ENCODE results near the gene SBNO1.
"Not testable (repeated sequence)": the region's sequence is repeated elsewhere in the genome, so short reads cannot be mapped to it uniquely, and the experiment has no call there.

SBNO1 gene

DNA sequence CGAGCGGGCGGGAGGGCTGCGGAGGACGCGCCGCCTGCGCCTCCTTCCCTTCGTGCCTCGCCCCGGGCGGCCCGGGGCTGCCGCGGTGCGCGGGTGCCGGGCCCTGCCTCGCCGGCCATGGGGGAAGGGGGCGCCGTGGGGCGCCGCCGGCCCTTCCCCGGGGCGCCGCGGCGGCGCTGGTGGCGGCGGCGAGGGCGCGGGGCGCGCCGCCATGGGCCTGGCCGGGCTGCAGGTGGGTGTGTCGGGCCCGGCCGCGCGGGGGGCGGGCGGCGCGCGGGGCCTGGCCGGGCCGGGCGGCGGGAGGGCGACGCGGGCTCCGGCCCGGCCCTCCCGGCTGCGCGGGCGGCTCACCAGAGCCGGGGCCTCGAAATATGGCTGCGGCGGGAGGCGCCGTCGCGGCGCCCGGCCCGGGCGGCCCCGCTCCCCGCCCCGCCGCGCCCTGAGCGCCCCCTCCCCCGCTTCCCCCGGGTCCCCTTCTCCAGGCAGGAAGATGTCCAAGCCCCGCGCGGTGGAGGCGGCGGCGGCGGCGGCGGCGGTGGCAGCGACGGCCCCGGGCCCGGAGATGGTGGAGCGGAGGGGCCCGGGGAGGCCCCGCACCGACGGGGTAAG lies 24.4 kb upstream of the SBNO1 start:
- DNase-seq (ENCODE audit: low spot score) = no peak

DNA sequence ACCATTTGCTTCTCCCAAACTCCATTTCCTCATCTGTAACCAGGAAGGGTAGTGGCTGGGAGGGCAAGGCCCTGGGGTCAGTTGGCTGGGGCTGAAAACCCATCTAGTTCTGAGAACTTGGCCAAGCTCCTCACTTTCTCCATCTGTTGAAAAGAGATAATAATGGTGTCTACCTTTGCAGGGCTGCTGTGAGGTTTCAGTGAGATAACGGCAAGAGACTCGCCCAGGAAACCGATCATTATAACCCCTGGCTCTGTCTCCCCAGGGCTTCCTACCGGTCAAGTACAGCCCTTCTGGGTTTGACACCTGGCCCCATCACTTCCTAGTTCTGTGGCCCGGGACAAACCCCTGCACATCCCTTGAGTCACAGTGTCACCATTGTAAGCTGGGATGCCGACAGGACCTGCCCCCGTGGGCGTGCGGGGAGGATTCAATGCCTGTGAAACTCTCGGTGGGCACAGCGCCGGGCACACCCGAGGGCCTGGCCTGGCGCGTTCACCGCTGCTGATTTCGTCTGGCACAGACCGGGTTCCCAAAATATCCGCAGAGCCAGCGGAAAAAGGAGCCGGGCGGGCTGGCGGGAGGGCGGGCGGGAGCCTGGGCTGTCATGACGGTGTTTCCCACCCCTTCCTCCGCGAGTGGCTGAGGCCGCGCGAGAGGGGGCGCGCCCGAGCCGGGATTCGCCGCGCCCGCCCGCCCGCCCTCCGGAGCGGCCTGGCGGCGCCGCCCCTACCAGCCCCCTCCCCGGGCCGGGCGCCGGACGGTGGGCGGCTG lies 23.7 kb upstream of the SBNO1 start:
- peak; percentile 71 for DNase-seq (ENCODE audit: low spot score)

DNA sequence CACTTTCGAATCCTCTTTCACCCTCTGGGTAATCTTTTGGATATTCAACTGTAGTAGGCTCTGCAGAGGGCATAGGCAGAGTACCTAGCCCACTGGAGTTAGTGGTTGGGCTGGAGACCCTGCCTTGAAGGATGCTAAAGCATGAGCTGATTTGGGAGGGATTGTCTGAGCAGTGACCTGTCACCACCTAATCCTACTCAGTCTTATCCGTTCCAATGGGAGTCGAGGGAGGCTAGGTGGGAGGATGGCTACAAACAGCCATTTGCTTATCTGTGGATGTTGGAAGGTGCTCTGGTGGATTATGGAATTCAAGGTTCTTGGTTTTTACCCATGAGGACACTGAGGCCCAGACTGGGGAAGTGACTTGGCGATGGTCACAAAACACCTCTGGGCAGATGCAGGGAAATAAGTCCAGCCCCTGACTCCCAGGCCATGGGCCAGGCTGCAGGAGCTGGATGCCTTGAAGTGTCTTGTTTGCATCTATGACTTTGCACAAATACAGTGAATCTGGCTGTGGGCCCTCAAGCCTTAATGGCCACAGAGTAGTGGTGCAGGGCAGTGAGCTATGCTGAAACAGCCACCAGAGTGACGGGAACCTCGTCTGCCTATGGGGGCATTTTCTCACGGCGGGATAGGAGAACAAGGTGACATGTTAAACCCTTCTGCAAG lies 23.0 kb upstream of the SBNO1 start:
- DNase-seq (ENCODE audit: low spot score) = peak; percentile 59

DNA sequence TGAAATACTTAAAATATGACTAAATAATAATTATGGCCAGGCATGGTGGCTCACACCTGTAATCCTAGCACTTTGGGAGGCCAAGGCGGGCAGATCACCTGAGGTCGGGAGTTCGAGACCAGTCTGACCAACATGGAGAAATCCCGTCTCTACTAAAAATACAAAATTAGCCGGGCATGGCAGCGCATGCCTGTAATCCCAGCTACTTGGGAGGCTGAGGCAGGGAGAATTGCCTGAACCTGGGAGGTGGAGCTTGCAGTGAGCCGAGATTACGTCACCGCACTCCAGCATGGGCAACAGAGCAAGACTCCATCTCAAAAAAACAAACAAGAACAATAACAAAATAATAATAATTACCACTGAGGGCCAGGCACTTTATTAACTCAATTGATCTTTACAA lies 20.9 kb upstream of the SBNO1 start:
- DNase-seq (ENCODE audit: low spot score) = not testable (repeated sequence)

DNA sequence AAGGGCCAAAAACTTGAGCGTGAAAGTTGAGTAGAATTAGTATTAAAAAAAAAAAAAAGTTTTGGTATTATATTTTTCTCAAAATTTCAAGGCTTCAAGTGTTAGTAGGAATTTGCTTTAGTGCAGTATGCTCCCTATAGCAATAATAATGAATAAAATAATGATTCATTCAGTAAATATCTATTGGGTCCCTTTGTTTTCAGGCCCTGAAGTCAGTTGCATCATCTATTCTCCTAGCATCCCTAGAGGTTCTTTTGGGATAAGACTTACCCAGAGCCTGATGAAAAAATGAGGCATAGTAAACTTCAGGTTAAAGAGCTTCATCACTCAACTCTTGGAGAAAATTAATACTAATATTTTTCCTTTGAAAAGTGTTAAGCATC lies 20.3 kb upstream of the SBNO1 start:
- no peak for DNase-seq (ENCODE audit: low spot score)

DNA sequence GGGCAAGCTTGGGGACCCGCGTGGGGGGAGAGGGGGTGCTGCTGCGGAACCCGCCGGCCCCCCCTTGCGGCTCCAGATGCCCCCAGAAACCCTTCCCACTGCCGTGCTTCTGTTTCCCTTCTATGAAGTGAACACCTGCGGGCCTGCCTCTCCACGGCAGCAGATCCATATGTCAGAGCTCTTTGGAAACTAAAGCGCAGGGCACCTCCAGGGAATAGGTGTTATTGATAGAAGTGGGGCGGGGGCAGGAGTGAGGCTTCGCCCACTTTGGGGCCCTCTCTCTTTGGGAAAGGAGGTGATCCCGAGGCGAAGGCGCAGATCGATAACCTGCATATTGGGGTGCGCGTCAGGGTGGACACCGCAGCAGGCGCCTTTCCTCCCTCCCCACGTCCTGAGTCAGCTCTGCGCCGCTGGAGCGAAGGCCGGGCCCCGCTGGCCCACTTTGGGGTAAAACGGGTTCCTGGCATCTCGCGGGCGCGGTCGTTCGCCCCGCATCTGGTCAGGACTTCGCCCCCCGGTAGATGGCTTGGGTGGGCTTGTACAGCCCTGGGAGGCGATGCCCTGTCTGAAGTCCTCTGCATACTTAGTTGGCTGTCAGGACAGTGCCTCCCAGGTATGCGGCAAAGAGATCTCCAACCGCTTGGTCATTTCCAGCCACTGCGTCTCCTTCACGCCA lies 19.8 kb upstream of the SBNO1 start:
- DNase-seq (ENCODE audit: low spot score) = peak; percentile 23

DNA sequence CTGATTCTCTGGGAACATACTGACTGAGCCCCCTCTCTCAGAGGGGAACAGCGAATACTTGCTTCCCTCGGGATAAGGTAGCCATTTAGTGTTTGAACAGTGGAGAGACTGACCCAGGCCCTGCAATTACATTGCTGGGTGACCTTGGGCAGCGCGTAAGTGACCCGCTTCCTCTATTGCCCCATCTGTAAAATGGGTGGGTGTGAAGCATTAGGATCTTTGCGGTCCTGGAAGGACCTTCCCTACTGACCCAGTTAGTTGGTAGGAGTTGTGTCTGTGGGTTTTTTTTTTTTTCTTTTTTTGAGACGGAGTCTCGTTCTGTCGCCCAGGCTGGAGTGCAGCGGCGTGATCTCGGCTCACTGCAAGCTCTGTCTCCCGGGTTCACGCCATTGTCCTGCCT lies 18.0 kb upstream of the SBNO1 start:
- no peak for DNase-seq (ENCODE audit: low spot score)

DNA sequence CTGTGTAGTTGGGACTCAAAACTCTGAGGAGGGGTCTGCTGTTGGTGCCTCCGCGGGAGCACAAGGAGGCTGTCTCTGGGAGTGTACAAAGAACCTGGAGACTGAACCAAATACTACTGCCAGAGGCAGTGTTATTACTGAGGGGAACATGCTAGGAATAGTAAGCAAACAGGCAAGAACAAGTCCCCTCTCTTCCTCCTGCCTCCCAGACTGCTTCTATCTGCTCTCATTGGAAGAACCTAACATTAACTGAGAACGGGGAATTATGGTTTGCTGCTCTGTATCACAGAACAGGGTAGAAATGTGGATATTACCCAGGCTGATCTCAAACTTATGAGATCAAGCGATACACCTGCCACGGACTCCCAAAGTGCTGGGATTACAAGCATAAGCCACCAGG lies 14.7 kb upstream of the SBNO1 start:
- no peak for DNase-seq (ENCODE audit: low spot score)

DNA sequence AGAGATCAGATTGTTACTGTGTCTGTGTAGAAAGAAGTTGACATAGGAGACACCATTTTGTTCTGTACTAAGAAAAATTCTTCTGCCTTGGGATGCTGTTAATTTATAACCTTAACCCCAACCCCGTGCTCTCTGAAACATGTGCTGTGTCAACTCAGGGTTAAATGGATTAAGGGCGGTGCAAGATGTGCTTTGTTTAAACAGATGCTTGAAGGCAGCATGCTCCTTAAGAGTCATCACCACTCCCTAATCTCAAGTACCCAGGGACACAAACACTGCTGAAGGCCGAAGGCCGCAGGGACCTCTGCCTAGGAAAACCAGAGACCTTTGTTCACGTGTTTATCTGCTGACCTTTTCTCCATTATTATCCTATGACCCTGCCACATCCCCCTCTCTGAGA lies 7.8 kb upstream of the SBNO1 start:
- not testable (repeated sequence) for DNase-seq (ENCODE audit: low spot score)

DNA sequence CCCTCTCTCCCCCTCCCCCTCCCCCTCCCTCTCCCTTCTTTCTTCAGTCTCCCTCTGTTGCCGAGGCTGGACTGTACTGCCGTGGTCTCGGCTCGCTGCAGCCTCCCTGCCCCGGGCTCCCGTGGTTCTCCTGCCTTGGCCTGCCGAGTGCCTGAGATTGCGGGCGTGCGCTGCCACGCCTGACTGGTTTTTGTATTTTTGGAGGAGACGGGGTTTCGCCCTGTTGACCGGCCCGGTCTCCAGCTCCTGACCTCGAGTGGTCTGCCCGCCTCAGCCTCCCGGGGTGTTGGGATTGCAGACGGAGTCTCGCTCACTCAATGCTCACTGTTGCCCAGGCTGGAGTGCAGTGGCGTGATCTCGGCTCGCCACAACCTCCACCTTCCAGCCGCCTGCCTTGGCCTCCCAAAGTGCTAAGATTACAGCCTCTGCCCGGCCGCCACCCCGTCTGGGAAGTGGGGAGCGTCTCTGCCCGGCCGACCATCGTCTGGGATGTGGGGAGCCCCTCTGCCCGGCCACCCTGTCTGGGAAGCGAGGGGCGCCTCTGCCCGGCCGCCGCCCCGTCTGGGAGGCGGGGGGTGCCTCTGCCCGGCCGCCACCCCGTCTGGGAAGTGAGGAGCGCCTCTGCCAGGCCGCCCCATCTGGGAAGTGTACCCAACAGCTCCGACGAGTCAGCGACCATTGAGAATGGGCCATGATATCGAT lies 7.2 kb upstream of the SBNO1 start:
- DNase-seq (ENCODE audit: low spot score) = not testable (repeated sequence)

DNA sequence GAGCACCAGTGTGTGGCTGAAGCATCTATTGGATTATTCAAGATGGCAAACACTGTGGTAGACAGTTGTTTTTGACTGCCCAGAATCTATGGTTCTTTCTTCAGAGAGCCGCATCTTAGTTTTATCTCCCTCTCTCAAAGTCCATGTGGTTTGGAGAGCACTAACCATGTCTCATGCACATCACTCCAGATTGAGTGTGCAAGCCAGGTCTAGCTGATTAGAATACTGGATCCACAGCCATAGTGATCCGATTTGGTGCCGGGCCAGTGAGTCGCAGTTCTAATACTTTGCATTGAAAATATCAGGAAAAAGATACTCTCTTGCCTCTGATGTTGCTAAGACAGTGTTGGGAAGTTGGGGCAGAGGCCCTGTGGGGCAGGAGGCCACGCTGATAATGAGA lies 4.6 kb upstream of the SBNO1 start:
- no peak for DNase-seq (ENCODE audit: low spot score)

DNA sequence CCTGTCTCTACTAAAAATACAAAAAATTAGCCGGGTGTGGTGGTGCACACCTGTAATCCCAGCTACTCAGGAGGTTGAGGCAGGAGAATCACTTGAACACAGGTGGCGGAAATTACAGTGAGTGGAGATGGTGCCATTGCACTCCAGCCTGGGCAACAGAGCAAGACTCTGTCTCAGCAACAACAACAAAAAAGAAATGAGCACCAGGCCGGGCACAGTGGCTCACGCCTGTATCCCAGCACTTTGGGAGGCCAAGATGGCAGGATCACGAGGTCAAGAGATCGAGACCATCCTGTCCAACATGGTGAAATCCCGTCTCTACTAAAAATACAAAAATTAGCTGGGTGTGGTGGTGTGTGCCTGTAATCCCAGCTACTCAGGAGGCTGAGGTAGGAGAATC lies 3.8 kb upstream of the SBNO1 start:
- not testable (repeated sequence) for DNase-seq (ENCODE audit: low spot score)

DNA sequence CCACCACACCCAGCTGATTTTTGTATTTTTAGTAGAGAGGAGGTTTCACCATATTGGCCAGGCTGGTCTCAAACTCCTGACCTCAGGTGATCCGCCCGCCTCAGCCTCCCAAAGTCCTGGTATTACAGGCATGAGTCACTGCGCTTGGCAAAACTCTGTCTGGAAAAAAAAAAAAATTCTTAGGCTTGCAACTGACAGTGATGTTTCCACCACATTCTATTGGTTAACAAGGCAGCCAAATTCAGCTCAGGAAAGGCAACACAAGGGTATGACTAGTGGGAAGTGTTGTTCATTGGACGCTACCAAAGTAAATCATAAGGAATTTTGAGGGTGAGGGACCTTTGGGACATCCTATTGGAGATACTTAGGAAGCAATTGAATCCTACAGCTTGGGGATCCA lies 2.9 kb upstream of the SBNO1 start:
- no peak for DNase-seq (ENCODE audit: low spot score)

DNA sequence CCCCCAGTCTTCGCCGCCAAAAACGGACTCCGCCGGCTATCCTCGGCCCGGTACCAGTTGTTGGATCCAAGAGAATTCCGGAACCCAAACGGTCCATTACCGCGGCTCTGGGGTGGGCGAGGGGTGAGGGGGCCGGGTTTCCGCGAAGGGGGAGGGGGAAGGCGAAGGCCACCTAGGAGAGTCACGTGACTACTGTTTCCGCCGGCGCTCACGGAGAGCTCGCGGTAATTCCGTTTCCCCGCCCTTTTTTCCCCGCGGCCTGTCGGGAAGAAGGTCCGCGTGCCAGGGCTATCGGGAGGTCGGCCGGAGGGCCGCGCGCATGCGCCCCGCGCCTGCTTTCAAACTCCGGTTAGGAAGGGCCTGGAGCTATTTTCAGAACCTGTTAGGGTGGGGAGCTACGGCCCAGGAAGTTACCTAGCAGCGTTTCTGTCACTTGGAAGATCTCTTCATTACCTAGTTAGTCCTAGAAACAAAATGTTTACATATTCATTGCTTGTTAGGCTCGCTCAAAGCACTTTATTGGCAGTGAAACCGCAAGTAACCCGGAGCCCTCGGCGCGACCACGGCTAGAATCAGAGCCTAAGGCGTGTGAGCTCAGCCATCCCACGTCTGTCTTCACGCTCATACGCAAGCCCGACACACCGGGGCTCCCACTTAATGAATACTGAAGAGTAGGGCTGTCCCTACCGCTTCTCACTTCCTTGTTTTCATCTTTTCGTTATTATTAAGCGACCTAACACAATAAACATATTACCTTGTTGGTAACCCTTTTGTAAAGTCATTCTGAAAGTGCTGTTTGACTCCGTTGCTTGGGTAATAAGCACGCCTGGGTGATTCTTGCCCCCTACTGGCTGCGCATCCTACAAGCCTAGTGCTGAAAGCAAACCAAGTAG lies 624 bp upstream of the SBNO1 start:
- DNase-seq (ENCODE audit: low spot score) = peak; percentile 99

DNA sequence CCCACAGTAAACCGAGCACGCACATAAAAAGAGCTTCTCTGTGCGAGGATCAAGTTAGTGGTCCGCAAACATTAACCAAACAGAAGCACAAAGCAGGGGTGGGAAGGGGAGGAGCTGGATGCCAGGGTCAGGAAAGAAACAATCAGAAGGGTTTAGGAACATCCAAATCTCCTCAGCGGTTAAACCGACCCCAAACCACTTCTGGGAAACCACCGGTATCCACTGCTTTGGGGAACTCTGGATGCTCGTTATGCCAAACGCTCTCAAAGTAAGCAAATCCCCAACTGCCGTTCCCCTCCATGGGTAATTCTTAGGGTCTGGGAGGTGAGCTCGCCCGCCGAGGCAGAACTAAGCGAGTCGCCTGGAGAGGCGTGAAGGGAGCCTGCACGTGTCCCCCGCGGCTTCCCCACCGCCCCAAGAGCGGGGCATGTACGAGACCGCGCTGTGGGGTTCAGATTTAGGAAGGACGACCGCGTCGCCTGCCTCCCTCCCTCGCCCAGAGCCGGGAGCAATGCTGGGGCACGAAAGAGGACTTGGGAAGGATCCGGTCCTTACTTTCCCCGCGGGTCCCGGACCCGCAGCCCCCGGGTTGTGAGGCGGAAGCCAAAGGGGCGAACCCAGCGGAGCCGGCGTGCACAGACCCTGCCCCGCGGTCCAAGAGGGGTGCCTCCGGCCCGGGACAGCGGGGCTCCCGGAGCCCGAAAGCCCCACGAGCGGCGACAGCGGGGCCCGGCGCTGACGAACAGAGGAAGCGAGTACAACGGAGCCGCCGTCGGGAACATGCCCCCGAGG lies 711 bp downstream of the SBNO1 start:
- peak; percentile 68 for DNase-seq (ENCODE audit: low spot score)

DNA sequence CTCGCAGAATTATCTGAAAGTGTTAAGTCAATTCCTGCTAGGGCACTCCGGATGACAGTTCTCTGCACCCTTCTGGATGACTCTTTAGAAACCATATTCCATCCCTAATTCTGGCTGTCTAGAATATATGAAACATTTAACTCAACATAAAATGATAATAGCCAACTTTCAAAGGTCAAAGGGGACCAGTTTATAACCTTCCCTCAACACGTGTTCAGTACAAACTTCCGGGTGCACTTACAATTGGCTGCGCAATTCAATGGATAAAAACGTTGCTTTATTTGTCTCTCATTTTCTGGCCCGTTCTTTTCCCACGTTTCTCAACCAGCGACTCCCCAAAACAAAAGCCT lies 1.3 kb downstream of the SBNO1 start:
- DNase-seq (ENCODE audit: low spot score) = no peak

DNA sequence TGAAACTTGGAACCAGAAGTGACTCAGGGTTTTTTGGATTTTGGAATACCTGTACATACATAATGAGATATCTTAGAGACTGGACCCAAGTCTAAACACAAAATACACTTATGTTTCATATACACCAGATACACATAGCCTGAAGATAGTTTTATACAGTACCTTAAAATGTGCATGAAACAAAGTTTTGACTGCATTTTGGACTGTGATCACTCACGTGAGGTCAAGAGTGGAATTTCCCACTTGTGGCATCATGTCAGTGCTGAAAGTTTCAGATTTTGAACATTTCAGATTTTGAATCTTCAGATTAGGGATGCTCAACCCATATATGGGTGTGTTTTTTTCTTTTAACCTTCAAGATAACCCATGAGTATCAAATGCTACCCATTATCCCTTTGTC lies 6.6 kb downstream of the SBNO1 start:
- DNase-seq (ENCODE audit: low spot score) = no peak

DNA sequence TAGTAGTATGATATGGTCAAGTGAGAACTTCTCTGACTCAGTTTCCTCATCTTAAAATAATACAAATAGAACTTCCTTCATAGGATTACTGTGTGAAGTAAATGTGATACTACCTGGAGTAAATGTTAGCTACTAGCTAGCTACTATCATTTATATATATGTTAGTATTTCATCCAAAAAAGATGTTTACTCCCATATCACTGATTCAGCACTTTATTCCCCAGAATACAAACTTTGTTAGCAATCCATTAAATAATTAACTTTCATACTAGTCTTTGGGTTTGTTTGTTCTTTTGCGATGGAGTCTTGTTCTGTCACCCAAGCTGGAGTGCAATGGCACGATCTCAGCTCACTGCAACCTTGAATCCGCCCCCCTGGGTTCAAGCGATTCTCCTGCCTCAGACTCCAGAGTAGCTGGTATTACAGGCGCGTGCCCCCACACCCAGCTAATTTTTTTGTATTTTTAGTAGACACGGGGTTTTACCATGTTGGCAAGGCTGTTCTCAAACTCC lies 8.4 kb downstream of the SBNO1 start:
- no peak for DNase-seq (ENCODE audit: low spot score)

DNA sequence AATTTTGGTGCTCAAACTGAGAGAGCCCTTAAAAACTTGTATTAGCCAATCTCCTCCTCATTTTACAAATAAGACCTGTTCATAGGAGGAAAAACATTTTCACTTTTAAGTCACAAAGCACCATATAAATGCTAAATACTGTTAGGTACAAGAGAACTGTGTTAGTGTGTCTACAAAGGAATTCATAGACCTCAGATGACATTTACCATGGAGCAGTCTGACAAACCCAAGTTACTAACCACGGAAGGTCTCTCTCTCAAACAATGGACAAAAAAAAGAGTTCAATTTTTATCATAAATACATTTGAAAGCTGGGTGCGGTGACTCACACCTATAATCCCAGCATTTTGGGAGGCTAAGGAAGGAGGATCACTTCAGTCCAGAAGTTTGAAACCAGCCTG lies 10.0 kb downstream of the SBNO1 start:
- no peak for DNase-seq (ENCODE audit: low spot score)

DNA sequence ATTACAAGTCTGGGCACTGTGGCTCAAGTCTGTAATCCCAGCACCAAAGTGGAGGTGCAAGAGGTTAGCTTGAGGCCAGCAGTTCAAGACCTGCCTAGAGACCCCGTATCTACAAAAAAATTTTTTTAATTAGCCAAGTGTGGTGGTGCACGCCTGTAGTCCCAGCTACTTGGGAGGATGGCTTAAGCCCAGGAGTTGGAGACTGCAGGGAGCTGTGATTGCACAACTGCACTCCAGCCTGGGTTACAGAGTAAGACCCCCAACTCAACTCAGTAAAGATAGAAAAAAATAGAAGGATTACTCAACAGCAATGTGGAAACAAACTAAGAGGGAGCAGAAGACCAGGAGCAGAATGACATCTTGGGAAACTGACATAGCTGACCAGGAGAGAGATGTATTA lies 13.3 kb downstream of the SBNO1 start:
- DNase-seq (ENCODE audit: low spot score) = no peak

All from NAMALWA (cell line).